ENCODE measurements around the gene H2BW1.
"Not testable (repeated sequence)": the region's sequence is repeated elsewhere in the genome, so short reads cannot be mapped to it uniquely, and the experiment has no call there.

H2BW1 gene

DNA sequence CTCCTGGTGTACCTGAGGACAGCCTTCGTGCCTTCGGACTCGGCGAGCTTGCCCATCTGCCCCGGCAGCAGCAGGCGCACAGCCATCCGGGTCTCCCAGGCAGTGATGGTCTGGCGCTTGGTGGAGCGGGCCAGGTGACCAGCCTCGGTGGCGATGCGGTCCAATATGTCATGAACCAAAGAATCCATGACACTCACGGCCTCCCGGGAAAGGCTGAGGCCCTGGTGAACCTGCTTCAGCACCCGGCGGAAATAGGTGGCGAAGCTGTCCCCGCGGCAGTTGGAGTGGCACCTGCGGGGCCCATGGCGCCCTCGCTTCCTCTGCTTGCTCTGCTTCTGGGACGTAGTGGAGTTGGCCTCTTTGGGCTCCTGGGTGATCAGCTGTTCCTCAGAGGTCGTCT is 350 bp downstream of the H2BW1 start:
- TF ChIP-seq, protein P1, sequence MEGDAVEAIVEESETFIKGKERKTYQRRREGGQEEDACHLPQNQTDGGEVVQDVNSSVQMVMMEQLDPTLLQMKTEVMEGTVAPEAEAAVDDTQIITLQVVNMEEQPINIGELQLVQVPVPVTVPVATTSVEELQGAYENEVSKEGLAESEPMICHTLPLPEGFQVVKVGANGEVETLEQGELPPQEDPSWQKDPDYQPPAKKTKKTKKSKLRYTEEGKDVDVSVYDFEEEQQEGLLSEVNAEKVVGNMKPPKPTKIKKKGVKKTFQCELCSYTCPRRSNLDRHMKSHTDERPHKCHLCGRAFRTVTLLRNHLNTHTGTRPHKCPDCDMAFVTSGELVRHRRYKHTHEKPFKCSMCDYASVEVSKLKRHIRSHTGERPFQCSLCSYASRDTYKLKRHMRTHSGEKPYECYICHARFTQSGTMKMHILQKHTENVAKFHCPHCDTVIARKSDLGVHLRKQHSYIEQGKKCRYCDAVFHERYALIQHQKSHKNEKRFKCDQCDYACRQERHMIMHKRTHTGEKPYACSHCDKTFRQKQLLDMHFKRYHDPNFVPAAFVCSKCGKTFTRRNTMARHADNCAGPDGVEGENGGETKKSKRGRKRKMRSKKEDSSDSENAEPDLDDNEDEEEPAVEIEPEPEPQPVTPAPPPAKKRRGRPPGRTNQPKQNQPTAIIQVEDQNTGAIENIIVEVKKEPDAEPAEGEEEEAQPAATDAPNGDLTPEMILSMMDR (IDR thresholded peaks at IDR 0.05; ENCODE audit: insufficient read depth, low read depth, low read length, missing control alignments), result no peak
- no peak for DNase-seq (ENCODE audit: low read depth)
- H3K4me3 ChIP-seq (ENCODE audit: low read length), result no peak overlapping the region

DNA sequence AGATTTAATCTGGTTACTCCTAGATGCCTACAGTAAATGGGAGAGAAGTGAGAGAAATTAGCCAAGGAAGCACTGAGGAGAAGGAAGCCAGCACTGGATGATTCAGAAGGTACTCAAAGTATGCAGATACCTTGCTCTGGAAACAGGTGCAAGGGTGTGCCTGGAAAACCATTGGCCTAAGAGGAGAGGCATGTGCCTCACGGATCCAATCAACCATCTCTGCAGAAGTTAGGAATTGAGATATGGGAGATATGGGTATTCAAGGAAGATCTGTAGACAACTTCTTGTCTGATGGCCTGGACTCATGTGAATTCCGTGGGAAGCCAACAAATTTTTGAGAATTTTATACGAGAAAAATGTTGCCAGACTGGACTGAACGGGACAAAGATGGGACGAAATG is 4.7 kb downstream of the H2BW1 start:
- TF ChIP-seq, protein P1 (IDR thresholded peaks at IDR 0.05; ENCODE audit: insufficient read depth, low read depth, low read length, missing control alignments), result no peak
- no peak for DNase-seq (ENCODE audit: low read depth)
- H3K4me3 ChIP-seq (ENCODE audit: low read length), result no peak overlapping the region

DNA sequence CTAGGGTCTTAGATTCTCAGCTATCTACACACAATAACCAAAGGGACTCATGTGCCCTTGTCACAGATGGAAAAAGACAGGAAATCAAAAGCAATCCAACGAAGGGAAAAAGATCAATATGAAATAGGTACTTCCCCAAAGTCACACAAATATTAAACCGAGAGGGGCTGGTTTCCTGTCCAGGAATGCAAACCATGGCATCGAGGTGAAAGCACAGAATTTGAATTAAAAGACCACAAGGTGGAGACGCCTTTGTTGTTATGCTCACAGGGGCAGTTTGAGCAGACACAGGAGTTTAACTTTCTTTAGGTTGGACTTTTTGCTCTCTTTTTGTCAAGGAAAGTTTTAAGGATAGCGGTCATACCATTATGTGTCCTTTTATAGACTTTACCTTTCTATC is 14.3 kb downstream of the H2BW1 start:
- no peak overlapping the region for H3K4me3 ChIP-seq (ENCODE audit: low read length)
- no peak for DNase-seq (ENCODE audit: low read depth)
- TF ChIP-seq, protein P1 (IDR thresholded peaks at IDR 0.05; ENCODE audit: insufficient read depth, low read depth, low read length, missing control alignments), result no peak

DNA sequence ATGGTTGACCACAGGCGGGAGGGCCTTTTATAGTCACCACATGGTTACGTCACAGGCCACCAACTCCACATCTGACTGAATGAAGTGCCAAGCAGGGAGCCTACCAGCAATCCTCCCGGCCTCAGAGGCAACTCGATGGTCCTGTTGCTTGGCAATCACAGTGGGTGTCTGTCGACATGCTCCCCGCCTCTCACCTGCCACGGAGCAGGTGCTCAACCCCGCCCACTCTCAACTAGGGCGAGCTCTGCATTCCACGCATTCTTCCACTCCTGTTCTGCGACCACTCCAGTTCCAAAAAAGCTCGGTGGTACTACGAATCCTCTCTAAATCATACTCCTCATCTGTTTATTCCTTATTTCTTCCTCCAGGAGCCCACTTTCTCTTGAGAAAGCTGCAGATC is 30.0 kb downstream of the H2BW1 start:
- H3K4me3 ChIP-seq (ENCODE audit: low read length); DNase-seq (ENCODE audit: low read depth): not testable (repeated sequence)

DNA sequence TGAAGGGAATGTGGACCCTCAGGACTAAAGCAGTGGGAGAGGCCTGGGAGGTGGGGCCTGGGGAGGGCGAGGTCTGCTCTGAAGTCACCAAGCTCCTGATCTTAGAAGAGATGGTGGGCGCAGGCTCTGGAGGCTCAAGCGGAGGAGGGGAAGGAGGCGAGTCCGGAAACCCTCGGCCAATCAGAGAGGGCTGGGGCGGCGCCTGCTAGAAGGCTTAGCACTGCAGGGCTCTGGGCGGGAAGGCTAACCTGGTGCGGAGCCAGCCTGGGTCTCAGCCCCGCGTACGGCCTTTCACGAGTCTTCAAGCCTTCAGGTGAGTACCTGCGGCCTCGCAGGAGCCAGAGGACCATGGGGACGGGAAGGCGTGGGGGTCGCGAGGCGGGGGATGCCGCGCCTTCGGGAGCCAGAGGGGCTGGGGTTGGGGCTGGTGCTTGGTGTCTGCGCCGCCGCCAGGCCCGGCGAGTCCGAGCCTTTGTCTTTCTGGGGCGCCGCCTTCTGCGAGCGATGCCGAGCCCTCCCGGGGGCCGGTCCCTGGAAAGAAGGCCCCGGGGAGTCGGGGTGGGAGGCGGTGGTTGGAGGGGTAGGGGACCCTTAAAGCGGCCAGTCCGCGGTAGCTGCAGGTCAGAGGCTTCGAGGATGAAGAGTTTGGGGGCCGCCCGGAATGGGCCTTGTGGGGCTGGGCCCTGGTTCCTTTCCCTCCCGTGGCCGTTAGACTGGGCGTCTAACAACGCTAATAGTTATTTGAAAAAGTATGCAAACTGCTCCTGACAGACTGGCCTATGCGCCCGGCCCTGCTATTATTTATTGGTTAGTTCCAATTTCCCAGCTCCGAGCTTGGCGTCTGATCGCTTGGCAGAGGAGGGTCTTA is 50.9 kb downstream of the H2BW1 start, which contains the start of gene TMSB15B:
Gene TMSB15B, plus strand, starts transcription at position 217 of the 868 bp plus-strand sequence.
- not testable (repeated sequence) for H3K4me3 ChIP-seq (ENCODE audit: low read length); DNase-seq (ENCODE audit: low read depth)
